Measurements from ENCODE around the gene CLC.
A peak's percentile ranks its signal among the peaks of the same experiment; 100 is the strongest.
"Not testable (repeated sequence)": the region's sequence is repeated elsewhere in the genome, so short reads cannot be mapped to it uniquely, and the experiment has no call there.

Gene CLC

DNA sequence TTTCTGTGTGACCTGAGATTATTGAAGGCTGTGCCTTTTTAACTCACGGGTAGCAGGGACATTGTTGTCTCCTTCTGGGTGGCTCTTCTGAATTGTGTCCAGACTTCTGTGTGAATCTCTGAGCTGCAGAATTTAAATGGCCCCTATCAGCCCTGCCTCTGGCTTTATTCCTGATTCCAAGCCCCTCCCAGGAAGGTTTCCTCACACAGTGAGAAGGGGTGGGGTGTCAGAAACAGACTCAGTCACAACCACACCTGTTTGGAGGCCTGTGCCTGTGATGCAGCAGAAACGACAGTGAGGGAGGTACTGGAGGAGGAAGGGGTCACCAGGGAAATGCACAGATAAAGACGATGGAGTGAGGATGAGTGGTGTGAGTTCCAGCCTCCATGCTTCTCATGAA is at the start of gene CLC:
Gene CLC (minus strand): TSS at position 139 of the 400 bp plus-strand sequence. CDS start 77 bp downstream, at position 62.
- DNase-seq (ENCODE audit: low read depth in 2 of 2) = no peak

- no peak for DNase-seq (ENCODE audit: low read depth in 2 of 2)
Measured at GRCh38 chr19:39780894-39781293, 43.1 kb upstream of the CLC start.

GRCh38 chr19:39778763-39779162 is 40.9 kb upstream of the CLC start, which contains the start of gene LEUTX:
Gene LEUTX (plus strand): TSS chr19:39778854. CDS start chr19:39778921, 67 bp downstream.
- DNase-seq (ENCODE audit: low read depth in 2 of 2) = peak in 1 of 2 donors; percentile 23

- DNase-seq (ENCODE audit: low read depth in 2 of 2) = no peak
Measured at GRCh38 chr19:39768786-39769185, 31.0 kb upstream of the CLC start.

GRCh38 chr19:39768334-39768733 is 30.5 kb upstream of the CLC start:
- no peak for DNase-seq (ENCODE audit: low read depth in 2 of 2)

GRCh38 chr19:39765091-39766076 is 27.6 kb upstream of the CLC start:
- DNase-seq (ENCODE audit: low read depth in 2 of 2) = peak; percentile 22 to 28

- not testable (repeated sequence) for DNase-seq (ENCODE audit: low read depth in 2 of 2)
Measured at GRCh38 chr19:39761851-39762250, 24.0 kb upstream of the CLC start.

- DNase-seq (ENCODE audit: low read depth in 2 of 2) = no peak
Measured at GRCh38 chr19:39759457-39760184, 21.8 kb upstream of the CLC start.

DNA sequence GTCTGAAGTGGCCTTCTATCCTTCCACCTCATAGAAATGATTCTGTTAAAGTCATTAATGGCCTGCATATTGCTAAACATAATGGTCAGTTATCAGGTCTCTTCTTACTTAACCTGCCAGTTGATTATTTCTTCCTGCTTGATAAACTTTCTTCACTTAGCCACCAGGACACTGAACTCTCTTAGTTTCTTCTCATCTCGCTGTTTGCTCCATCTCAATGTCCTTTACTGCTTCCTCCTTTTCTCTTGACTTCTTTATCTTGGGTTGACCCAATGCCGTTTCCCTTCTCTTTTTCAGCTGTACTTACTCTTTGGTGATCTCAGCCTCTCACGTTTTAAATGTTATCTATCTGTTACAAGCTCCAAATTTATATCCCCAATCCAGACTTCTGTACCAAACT is 17.1 kb upstream of the CLC start:
- DNase-seq (ENCODE audit: low read depth in 2 of 2) = no peak

- no peak for DNase-seq (ENCODE audit: low read depth in 2 of 2)
Measured at GRCh38 chr19:39754544-39754943, 16.7 kb upstream of the CLC start.

DNA sequence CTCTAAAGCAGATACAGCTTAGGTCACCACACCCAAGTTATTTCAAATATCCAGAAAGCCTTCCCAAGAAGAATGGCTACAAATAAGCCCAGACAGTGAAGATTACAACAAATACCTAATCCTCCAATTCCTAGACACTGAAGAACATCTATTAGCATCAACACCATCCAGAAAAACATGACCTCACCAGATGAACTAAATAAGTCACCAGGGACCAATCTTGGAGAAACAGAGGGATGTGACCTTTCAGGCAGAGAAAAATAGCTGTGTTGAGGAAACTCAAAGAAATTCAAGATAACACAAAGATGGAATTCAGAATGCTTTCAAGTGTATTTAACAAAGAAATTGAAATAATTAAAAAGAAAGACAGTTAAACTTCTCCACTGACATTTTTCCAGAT is 15.0 kb upstream of the CLC start:
- DNase-seq (ENCODE audit: low read depth in 2 of 2) = no peak

- no peak for DNase-seq (ENCODE audit: low read depth in 2 of 2)
Measured at GRCh38 chr19:39752390-39752789, 14.6 kb upstream of the CLC start.

GRCh38 chr19:39749981-39750380 is 12.2 kb upstream of the CLC start:
- no peak for DNase-seq (ENCODE audit: low read depth in 2 of 2)

DNA sequence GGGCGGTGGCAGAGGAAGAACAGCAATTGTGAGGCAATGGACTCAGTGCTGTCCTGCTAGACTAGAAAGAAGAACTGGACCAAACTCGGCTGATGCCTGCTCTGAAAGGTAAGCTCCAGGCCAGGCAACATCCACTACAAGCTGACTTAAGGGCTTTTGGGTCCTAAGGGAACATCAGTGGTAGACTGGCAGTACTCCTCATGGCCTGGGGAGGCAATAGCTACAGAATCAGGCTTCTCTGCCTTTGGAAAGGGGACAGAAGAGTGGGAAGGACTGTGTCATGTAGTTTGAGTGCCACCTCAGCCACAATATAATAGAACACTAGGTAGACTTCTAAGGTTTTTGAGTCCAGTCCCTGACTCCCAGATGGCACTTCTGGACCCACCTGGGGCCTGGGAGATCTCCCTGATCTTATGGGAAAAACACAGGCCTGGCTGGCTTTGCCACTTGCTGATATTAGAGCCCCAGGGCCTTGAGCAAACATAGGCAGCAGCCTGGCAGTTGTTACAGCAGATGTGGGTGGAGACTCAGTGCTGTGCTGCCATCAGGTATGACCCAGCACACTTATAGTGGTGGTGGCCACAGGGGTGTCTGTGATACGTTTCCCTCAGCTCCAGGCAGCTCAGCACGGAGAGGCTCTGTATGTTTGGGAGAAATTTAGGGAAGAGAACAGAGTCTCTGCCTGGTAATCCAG is 9.2 kb upstream of the CLC start:
- DNase-seq (ENCODE audit: low read depth in 2 of 2) = no peak

- DNase-seq (ENCODE audit: low read depth in 2 of 2) = no peak
Measured at GRCh38 chr19:39745643-39746042, 7.8 kb upstream of the CLC start.

DNA sequence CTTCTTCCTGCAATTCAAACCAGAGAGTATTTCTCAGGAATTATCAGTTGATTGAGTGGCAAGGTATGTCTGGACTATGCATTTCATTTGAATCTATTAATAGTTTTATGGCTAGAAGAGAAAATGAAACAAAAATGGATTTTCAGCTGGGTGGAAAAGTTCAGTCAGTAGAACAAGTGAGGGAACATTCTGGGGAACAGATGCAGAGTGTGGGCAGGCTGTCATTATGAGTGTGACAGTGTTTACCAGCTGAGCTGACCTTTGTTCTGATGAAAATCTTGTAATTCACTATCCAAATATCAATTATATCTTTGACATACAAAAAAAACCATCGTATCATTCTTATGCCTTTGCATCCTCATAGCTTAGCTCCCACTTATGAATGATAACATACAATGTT is 2.6 kb upstream of the CLC start:
- no peak for DNase-seq (ENCODE audit: low read depth in 2 of 2)

GRCh38 chr19:39738814-39739213 is 985 bp upstream of the CLC start:
- no peak for DNase-seq (ENCODE audit: low read depth in 2 of 2)

GRCh38 chr19:39737351-39737750 is 478 bp downstream of the CLC start:
- peak in 1 of 2 donors; percentile 1 for DNase-seq (ENCODE audit: low read depth in 2 of 2)

DNA sequence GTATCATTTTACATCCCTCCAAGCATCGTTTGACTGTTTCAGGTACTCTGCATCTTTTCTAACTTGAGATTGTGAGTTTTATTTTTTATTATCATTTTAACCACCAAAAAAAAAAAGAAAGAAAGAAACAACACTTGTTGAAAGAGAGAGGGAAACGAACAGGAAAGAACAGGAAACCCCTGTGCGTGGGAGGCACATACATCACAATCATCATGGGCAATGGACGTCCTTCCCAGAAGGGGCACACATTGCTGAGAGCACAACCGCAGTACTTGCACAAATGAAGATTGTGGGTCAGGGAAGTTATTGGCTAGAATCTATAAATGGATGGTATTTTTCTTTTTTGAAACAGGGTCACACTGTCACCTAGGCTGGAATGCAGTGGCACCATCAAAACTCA is 1.7 kb downstream of the CLC start:
- DNase-seq (ENCODE audit: low read depth in 2 of 2) = no peak

- no peak for DNase-seq (ENCODE audit: low read depth in 2 of 2)
Measured at GRCh38 chr19:39735688-39736087, 2.1 kb downstream of the CLC start.

- DNase-seq (ENCODE audit: low read depth in 2 of 2) = no peak
Measured at GRCh38 chr19:39733841-39734240, 4.0 kb downstream of the CLC start.

- no peak for DNase-seq (ENCODE audit: low read depth in 2 of 2)
Measured at GRCh38 chr19:39731685-39732084, 6.1 kb downstream of the CLC start.
